PC-3 (cell line): ENCODE measurements around the gene CASQ1.

Source experiments
- EZH2 ChIP-seq: fragments of 300-600 bp; sonication (generic); IDR thresholded peaks from one replicate; pipeline ENCODE4 v1.6.1; 2017; ENCODE audit warnings: antibody characterized with exemption, mild to moderate bottlenecking, low read length; ENCODE audit not compliant: unreplicated experiment
- EZH2phosphoT487 ChIP-seq: fragments of 300-600 bp; sonication (generic); IDR thresholded peaks from 2 replicates; pipeline ENCODE4 v1.6.1; 2018; ENCODE audit warnings: mild to moderate bottlenecking, antibody characterized with exemption, low read length, borderline replicate concordance
- TF ChIP-seq, protein P1 (sequence below): fragments of 300-600 bp; sonication (generic); conservative IDR thresholded peaks from 2 replicates; pipeline ENCODE4 v1.5.1; 2017; ENCODE audit warnings: antibody characterized with exemption, low read depth, mild to moderate bottlenecking, low read length

DNA sequence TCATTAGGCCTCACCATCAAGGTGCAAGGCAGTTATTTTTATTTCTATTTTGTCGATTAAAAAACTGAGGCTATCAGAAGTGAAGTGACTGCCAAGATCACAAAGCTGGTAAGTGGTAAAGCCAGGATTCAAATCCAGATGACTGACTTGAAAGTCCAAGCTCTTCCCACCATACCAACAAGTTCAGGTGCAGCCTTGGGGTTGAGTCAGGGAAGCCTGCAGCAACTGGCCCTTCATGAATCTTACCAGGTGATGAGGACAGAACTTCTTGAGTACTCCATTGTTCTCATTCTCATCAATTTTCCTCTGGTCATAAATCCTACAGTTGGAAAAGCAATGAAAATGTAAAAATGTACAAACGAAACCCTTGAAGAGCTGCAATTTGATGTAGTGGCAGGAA, 35.0 kb downstream of the CASQ1 start:
- TF ChIP-seq, protein P1, sequence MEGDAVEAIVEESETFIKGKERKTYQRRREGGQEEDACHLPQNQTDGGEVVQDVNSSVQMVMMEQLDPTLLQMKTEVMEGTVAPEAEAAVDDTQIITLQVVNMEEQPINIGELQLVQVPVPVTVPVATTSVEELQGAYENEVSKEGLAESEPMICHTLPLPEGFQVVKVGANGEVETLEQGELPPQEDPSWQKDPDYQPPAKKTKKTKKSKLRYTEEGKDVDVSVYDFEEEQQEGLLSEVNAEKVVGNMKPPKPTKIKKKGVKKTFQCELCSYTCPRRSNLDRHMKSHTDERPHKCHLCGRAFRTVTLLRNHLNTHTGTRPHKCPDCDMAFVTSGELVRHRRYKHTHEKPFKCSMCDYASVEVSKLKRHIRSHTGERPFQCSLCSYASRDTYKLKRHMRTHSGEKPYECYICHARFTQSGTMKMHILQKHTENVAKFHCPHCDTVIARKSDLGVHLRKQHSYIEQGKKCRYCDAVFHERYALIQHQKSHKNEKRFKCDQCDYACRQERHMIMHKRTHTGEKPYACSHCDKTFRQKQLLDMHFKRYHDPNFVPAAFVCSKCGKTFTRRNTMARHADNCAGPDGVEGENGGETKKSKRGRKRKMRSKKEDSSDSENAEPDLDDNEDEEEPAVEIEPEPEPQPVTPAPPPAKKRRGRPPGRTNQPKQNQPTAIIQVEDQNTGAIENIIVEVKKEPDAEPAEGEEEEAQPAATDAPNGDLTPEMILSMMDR, result no peak
- TF ChIP-seq EZH2 (no peak), EZH2phosphoT487 (no peak)
